ENCODE measurements around the gene TMEM154. TPM values are rescaled to one million over a fixed set of nuclear protein-coding genes. Genes with fewer than 3 reads are reported as not detected.

TMEM154 gene
- total and polyA plus RNA-seq, 10 of the 15 experiments (the other 5 are each of a cell fraction or from before 2014, with no cell fraction given), result 5.1 to 41.4 (median 18.2) TPM

DNA sequence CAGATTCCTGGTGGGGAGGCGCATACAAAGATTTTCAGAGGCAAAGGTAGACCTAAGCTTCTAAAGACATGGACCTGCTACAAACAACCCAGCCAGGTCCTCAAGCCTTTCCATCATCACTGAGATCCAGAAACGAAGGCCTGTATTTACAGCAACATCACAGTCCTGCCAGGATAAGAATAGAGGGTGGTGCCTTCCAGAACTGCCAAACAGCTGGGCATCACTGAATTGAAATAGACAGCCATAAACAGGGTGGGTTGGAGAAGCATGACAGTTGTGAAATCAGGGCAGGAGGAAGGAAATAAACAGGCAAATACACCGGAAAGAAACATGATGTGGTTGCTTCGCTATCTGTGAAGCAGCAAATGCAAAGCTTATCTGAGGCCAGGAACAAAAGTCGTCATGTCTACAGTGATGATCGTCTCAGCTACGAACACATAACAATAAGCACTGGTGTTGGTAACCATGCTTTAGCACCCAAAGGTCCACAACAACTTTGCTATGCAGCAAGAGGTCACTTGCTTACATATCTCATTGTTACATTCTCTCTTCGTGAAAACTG, 6.7 kb upstream of the TMEM154 start:
- intact Hi-C loops (cut with micrococcal nuclease; ENCODE audit: unreplicated experiment), result no loop called here
- Histone ChIP-seq H3K4me1 (ENCODE audit: control insufficient read depth, insufficient read depth, low read length) (peaks cover 12% of the 10 kb centered on the region), H3K9ac (ENCODE audit: control insufficient read depth, insufficient read depth, low read length) (no peak overlapping the region), H3K4me3 (no peak overlapping the region), H2AFZ (ENCODE audit: control insufficient read depth, low read depth, low read length) (no peak overlapping the region), H3K9me3 (replicated peaks; ENCODE audit: control insufficient read depth, insufficient read depth, low read length) (no peaks in the 10 kb centered on the region), H3K27me3 (replicated peaks in 1 of 2; ENCODE audit: control insufficient read depth in 2 of 2, insufficient read depth in 2 of 2, low read length in 1 of 2) (no peaks in the 10 kb centered on the region; a peak in 1 of 4 replicates), H3K79me2 (ENCODE audit: control insufficient read depth, insufficient read depth, low read length) (no peaks in the 10 kb centered on the region), H3K27ac (ENCODE audit: control insufficient read depth, insufficient read depth) (no peak overlapping the region), H3K36me3 (ENCODE audit: control insufficient read depth in 2 of 2, insufficient read depth in 2 of 2, low read length in 1 of 2) (no peaks in the 10 kb centered on the region), H3K4me2 (ENCODE audit: control insufficient read depth, insufficient read depth) (no peak overlapping the region), H4K20me1 (ENCODE audit: control insufficient read depth, insufficient read depth) (no peaks in the 10 kb centered on the region)
- FAIRE-seq, result no peak
- ChIA-PET CTCF (interaction anchor here (1.0 to 5.5 kb wide), 3 partner anchors 8 to 12 kb away, joined by 3 to 30 read pairs (median 4); no protein-coding TSS in a partner anchor), RAD21 (ENCODE audit: unreplicated experiment) (interaction anchor here (1.5 kb wide), 1 partner anchor 10 kb away, joined by 4 read pairs; no protein-coding TSS in a partner anchor), POLR2A (no interaction called here), SMC1A (ENCODE audit: uncharacterized antibody, unreplicated experiment) (interaction anchor here (0.6 to 14.9 kb wide), 5 partner anchors 8 to 44 kb away, joined by 3 to 229 read pairs (median 3); no protein-coding TSS in a partner anchor)
- 83% methylated on average over 8 of the region's 8 CpGs for WGBS (ENCODE audit: insufficient coverage, insufficient replicate concordance, low lambda C conversion rate, missing lambda C conversion rate)
- in situ Hi-C loops (cut with MboI), result no loop called here
- no peak for ATAC-seq
- no peak for DNase-seq (ENCODE audit: low read depth, low spot score)
- no peak for TF ChIP-seq SPI1 (IDR thresholded peaks at IDR 0.05; ENCODE audit: borderline replicate concordance, insufficient read depth, low read depth, low read length)
- no peak for TF ChIP-seq TCF7 (IDR thresholded peaks at IDR 0.05; ENCODE audit: borderline replicate concordance)
- TF ChIP-seq, protein P1, sequence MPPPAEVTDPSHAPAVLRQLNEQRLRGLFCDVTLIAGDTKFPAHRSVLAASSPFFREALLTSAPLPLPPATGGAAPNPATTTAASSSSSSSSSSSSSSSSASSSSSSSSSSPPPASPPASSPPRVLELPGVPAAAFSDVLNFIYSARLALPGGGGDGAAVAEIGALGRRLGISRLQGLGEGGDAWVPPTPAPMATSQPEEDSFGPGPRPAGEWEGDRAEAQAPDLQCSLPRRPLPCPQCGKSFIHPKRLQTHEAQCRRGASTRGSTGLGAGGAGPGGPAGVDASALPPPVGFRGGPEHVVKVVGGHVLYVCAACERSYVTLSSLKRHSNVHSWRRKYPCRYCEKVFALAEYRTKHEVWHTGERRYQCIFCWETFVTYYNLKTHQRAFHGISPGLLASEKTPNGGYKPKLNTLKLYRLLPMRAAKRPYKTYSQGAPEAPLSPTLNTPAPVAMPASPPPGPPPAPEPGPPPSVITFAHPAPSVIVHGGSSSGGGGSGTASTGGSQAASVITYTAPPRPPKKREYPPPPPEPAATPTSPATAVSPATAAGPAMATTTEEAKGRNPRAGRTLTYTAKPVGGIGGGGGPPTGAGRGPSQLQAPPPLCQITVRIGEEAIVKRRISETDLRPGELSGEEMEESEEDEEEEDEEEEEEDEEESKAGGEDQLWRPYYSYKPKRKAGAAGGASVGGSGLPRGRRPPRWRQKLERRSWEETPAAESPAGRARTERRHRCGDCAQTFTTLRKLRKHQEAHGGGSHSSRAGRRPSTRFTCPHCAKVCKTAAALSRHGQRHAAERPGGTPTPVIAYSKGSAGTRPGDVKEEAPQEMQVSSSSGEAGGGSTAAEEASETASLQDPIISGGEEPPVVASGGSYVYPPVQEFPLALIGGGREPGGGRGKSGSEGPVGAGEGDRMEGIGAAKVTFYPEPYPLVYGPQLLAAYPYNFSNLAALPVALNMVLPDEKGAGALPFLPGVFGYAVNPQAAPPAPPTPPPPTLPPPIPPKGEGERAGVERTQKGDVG (CRISPR knock-in tag; IDR thresholded peaks at IDR 0.05), result no peak
- TF ChIP-seq, protein P2, sequence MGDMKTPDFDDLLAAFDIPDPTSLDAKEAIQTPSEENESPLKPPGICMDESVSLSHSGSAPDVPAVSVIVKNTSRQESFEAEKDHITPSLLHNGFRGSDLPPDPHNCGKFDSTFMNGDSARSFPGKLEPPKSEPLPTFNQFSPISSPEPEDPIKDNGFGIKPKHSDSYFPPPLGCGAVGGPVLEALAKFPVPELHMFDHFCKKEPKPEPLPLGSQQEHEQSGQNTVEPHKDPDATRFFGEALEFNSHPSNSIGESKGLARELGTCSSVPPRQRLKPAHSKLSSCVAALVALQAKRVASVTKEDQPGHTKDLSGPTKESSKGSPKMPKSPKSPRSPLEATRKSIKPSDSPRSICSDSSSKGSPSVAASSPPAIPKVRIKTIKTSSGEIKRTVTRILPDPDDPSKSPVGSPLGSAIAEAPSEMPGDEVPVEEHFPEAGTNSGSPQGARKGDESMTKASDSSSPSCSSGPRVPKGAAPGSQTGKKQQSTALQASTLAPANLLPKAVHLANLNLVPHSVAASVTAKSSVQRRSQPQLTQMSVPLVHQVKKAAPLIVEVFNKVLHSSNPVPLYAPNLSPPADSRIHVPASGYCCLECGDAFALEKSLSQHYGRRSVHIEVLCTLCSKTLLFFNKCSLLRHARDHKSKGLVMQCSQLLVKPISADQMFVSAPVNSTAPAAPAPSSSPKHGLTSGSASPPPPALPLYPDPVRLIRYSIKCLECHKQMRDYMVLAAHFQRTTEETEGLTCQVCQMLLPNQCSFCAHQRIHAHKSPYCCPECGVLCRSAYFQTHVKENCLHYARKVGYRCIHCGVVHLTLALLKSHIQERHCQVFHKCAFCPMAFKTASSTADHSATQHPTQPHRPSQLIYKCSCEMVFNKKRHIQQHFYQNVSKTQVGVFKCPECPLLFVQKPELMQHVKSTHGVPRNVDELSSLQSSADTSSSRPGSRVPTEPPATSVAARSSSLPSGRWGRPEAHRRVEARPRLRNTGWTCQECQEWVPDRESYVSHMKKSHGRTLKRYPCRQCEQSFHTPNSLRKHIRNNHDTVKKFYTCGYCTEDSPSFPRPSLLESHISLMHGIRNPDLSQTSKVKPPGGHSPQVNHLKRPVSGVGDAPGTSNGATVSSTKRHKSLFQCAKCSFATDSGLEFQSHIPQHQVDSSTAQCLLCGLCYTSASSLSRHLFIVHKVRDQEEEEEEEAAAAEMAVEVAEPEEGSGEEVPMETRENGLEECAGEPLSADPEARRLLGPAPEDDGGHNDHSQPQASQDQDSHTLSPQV (IDR thresholded peaks at IDR 0.05), result no peak
- no peak for TF ChIP-seq MEF2A (IDR thresholded peaks at IDR 0.05; ENCODE audit: insufficient read depth, low read depth, low read length)
- TF ChIP-seq, protein P3, sequence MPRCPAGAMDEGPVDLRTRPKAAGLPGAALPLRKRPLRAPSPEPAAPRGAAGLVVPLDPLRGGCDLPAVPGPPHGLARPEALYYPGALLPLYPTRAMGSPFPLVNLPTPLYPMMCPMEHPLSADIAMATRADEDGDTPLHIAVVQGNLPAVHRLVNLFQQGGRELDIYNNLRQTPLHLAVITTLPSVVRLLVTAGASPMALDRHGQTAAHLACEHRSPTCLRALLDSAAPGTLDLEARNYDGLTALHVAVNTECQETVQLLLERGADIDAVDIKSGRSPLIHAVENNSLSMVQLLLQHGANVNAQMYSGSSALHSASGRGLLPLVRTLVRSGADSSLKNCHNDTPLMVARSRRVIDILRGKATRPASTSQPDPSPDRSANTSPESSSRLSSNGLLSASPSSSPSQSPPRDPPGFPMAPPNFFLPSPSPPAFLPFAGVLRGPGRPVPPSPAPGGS (IDR thresholded peaks at IDR 0.05; ENCODE audit: borderline replicate concordance, insufficient read depth, low read depth, low read length, poor library complexity, severe bottlenecking), result no peak
- no peak for TF ChIP-seq MXI1 (IDR thresholded peaks at IDR 0.05; ENCODE audit: low read depth, low read length)
- TF ChIP-seq, protein P4, sequence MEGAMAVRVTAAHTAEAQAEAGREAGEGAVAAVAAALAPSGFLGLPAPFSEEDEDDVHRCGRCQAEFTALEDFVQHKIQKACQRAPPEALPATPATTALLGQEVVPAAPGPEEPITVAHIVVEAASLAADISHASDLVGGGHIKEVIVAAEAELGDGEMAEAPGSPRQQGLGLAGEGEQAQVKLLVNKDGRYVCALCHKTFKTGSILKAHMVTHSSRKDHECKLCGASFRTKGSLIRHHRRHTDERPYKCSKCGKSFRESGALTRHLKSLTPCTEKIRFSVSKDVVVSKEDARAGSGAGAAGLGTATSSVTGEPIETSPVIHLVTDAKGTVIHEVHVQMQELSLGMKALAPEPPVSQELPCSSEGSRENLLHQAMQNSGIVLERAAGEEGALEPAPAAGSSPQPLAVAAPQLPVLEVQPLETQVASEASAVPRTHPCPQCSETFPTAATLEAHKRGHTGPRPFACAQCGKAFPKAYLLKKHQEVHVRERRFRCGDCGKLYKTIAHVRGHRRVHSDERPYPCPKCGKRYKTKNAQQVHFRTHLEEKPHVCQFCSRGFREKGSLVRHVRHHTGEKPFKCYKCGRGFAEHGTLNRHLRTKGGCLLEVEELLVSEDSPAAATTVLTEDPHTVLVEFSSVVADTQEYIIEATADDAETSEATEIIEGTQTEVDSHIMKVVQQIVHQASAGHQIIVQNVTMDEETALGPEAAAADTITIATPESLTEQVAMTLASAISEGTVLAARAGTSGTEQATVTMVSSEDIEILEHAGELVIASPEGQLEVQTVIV (IDR thresholded peaks at IDR 0.05; ENCODE audit: borderline replicate concordance, partially characterized antibody), result no peak
- TF ChIP-seq, protein P5, sequence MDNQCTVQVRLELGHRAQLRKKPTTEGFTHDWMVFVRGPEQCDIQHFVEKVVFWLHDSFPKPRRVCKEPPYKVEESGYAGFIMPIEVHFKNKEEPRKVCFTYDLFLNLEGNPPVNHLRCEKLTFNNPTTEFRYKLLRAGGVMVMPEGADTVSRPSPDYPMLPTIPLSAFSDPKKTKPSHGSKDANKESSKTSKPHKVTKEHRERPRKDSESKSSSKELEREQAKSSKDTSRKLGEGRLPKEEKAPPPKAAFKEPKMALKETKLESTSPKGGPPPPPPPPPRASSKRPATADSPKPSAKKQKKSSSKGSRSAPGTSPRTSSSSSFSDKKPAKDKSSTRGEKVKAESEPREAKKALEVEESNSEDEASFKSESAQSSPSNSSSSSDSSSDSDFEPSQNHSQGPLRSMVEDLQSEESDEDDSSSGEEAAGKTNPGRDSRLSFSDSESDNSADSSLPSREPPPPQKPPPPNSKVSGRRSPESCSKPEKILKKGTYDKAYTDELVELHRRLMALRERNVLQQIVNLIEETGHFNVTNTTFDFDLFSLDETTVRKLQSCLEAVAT (IDR thresholded peaks at IDR 0.05), result no peak
- BruUV-seq (replicated peaks), result no TSS peak
